DOHH2 (cell line): ENCODE results near the gene COL17A1.

ENCODE experiments used
- H3F3A ChIP-seq: fragments of 200-600 bp; sonication (generic), shearing (Covaris generic); 2 replicates; pipeline ENCODE4 v1.6.0; 2016; ENCODE audit warnings: antibody characterized with exemption, mild to moderate bottlenecking; ENCODE audit not compliant: control insufficient read depth, insufficient read depth
- H3K27ac ChIP-seq: fragments of 200-600 bp; sonication (generic); 2 replicates; pipeline ENCODE4 v1.5.1; 2014; ENCODE audit warnings: low read depth, mild to moderate bottlenecking, low read length, moderate library complexity
- H3K27me3 ChIP-seq: fragments of 200-600 bp; sonication (generic); 2 replicates; pipeline ENCODE4 v1.6.1; 2014; ENCODE audit warnings: mild to moderate bottlenecking, low read length, mixed read lengths; ENCODE audit not compliant: control insufficient read depth
- H3K36me3 ChIP-seq: fragments of 200-600 bp; sonication (generic); 2 replicates; pipeline ENCODE4 v1.6.1; 2014; ENCODE audit warnings: mild to moderate bottlenecking, low read length, moderate library complexity, mixed read lengths; ENCODE audit not compliant: control insufficient read depth
- H3K4me1 ChIP-seq: fragments of 200-600 bp; sonication (generic); 2 replicates; pipeline ENCODE4 v1.6.1; 2014; ENCODE audit warnings: mild to moderate bottlenecking, low read length, mixed read lengths; ENCODE audit not compliant: control insufficient read depth
- H3K4me2 ChIP-seq: fragments of 200-600 bp; sonication (generic); 2 replicates; pipeline ENCODE4 v1.6.0; 2014; ENCODE audit warnings: mild to moderate bottlenecking, low read length, moderate library complexity
- H3K4me3 ChIP-seq: fragments of 200-600 bp; sonication (generic); 2 replicates; pipeline ENCODE4 v1.5.1; 2014; ENCODE audit warnings: mild to moderate bottlenecking, low read length, mixed read lengths
- H3K79me2 ChIP-seq: fragments of 200-600 bp; sonication (generic); 2 replicates; pipeline ENCODE4 v1.6.1; 2014; ENCODE audit warnings: mild to moderate bottlenecking, low read length, mixed read lengths; ENCODE audit not compliant: control insufficient read depth
- H3K9me2 ChIP-seq: fragments of 200-600 bp; sonication (generic); replicated peaks from 2 replicates; pipeline ENCODE4 v1.6.1; 2014; ENCODE audit warnings: mild to moderate bottlenecking, low read length, mixed read lengths; ENCODE audit not compliant: control insufficient read depth
- H3K9me3 ChIP-seq: fragments of 200-600 bp; sonication (generic); 2 replicates; pipeline ENCODE4 v1.6.1; 2014; ENCODE audit warnings: antibody characterized with exemption, low read length, mixed read lengths; ENCODE audit not compliant: control insufficient read depth, insufficient read depth
- H4K20me1 ChIP-seq: fragments of 200-600 bp; sonication (generic); 2 replicates; pipeline ENCODE4 v1.6.0; 2014; ENCODE audit warnings: low read depth, mild to moderate bottlenecking, antibody characterized with exemption, low read length, moderate library complexity; ENCODE audit not compliant: control insufficient read depth, insufficient read depth
- CTCF ChIP-seq: fragments of 200-600 bp; sonication (generic); IDR thresholded peaks from one replicate; pipeline ENCODE4 v1.5.1; 2014; ENCODE audit warnings: antibody characterized with exemption, mild to moderate bottlenecking, low read depth, low read length; ENCODE audit not compliant: poor library complexity, severe bottlenecking
- EZH2phosphoT487 ChIP-seq: fragments of 200-600 bp; sonication (generic); IDR thresholded peaks from 2 replicates; pipeline ENCODE4 v1.6.1; 2017; ENCODE audit warnings: borderline replicate concordance, mild to moderate bottlenecking, antibody characterized with exemption, low read length, moderate library complexity, mixed read lengths

Gene COL17A1

DNA sequence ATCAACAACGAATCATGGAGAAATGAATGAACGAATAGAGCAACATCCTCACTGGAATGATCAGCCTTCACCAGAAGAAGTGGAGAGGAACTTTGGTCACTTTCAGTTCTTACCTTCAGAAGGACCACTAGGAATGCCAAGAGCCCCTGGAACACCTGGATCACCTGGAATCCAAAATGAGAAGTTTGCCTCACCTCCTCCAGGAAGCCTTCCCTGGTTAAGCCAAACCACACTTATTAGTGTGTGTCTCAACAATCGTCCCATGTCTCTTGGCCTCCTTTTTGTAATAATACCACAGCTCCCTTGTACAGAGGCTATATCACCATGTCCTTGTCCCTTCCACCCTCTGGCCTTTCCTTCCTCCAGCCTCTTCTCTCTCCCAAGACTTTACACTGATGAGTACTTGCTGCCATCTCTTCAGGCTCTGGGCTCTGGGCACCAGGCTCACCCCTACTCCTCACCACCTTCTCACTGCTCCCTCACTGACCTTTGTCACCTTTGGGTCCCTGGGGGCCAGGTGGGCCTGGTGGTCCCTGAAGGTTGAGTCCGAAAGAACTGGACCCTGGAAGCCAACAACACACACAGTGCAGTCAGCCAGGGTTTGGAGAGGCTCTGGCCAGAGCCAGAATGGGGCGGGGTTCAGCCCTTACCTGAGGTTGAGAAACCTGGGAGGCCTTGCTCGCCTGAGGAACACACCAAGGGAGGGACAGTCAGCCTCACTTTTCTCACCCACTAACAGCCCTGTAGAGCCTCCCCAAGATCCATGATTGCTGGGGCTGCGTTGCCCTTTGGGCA lies 46.5 kb downstream of the COL17A1 start:
- Histone ChIP-seq H3K9me3 (no peaks in the 10 kb centered on the region), H3K4me2 (no peak overlapping the region), H3K79me2 (no peaks in the 10 kb centered on the region), H3K36me3 (no peaks in the 10 kb centered on the region), H3K27me3 (no peaks in the 10 kb centered on the region; the same call in 1 of the 2 replicates), H3K9me2 (no peaks in the 10 kb centered on the region), H4K20me1 (no peaks in the 10 kb centered on the region), H3K4me1 (no peaks in the 10 kb centered on the region), H3F3A (no peaks in the 10 kb centered on the region), H3K27ac (no peak overlapping the region), H3K4me3 (no peak overlapping the region)
- TF ChIP-seq EZH2phosphoT487 (no peak), CTCF (no peak)

GRCh38 chr10:104038537-104038936 lies 47.1 kb downstream of the COL17A1 start:
- H3K4me1 ChIP-seq, result no peaks in the 10 kb centered on the region
- H3K4me3 ChIP-seq, result no peak overlapping the region
- no peaks in the 10 kb centered on the region for H3K27me3 ChIP-seq
- no peaks in the 10 kb centered on the region for H3K79me2 ChIP-seq
- TF ChIP-seq CTCF, result no peak
- TF ChIP-seq EZH2phosphoT487, result no peak
- H3K4me2 ChIP-seq, result no peak overlapping the region
- H3F3A ChIP-seq, result no peaks in the 10 kb centered on the region
- H4K20me1 ChIP-seq, result no peaks in the 10 kb centered on the region
- no peaks in the 10 kb centered on the region for H3K9me2 ChIP-seq
- H3K36me3 ChIP-seq, result no peaks in the 10 kb centered on the region
- H3K9me3 ChIP-seq, result no peaks in the 10 kb centered on the region
- H3K27ac ChIP-seq, result no peak overlapping the region

GRCh38 chr10:104037261-104037951 lies 48.3 kb downstream of the COL17A1 start:
- Histone ChIP-seq H3K4me2 (no peak overlapping the region), H3K4me3 (no peak overlapping the region), H3K4me1 (no peaks in the 10 kb centered on the region), H3K27me3 (no peaks in the 10 kb centered on the region), H3K79me2 (no peaks in the 10 kb centered on the region), H4K20me1 (no peaks in the 10 kb centered on the region), H3K9me2 (no peaks in the 10 kb centered on the region), H3K27ac (no peak overlapping the region), H3F3A (no peaks in the 10 kb centered on the region), H3K36me3 (no peaks in the 10 kb centered on the region), H3K9me3 (no peaks in the 10 kb centered on the region)
- TF ChIP-seq CTCF, result no peak
- no peak for TF ChIP-seq EZH2phosphoT487
